GM12872 (cell line): ENCODE results near the gene GSTM2.

Experiments used
- TF ChIP-seq, protein P1 (sequence below): IDR thresholded peaks from 3 replicates; pipeline ENCODE4 v1.5.1; 2011; ENCODE audit warnings: low read depth, mild to moderate bottlenecking, low read length, moderate library complexity; ENCODE audit not compliant: insufficient read depth

Gene GSTM2

DNA sequence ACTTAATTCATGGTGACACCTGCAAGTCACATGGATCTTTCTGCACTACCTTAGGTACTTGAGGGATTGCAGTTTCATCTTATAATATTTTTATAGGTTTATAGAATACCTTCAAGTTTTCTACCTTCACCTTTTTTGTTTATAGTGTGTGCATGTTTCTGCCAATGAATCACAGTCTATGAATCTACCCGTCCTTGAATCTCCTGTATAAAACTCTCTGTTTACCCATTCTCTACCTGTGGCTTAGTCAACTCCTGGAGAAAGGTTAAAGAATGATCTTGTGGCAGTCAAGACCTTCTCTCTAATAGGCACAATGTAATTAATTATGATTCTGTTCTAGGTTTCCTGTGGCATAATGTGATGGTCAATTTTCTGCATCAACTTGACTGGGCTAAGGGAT lies 3.2 kb upstream of the GSTM2 start:
- TF ChIP-seq, protein P1, sequence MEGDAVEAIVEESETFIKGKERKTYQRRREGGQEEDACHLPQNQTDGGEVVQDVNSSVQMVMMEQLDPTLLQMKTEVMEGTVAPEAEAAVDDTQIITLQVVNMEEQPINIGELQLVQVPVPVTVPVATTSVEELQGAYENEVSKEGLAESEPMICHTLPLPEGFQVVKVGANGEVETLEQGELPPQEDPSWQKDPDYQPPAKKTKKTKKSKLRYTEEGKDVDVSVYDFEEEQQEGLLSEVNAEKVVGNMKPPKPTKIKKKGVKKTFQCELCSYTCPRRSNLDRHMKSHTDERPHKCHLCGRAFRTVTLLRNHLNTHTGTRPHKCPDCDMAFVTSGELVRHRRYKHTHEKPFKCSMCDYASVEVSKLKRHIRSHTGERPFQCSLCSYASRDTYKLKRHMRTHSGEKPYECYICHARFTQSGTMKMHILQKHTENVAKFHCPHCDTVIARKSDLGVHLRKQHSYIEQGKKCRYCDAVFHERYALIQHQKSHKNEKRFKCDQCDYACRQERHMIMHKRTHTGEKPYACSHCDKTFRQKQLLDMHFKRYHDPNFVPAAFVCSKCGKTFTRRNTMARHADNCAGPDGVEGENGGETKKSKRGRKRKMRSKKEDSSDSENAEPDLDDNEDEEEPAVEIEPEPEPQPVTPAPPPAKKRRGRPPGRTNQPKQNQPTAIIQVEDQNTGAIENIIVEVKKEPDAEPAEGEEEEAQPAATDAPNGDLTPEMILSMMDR = no peak

DNA sequence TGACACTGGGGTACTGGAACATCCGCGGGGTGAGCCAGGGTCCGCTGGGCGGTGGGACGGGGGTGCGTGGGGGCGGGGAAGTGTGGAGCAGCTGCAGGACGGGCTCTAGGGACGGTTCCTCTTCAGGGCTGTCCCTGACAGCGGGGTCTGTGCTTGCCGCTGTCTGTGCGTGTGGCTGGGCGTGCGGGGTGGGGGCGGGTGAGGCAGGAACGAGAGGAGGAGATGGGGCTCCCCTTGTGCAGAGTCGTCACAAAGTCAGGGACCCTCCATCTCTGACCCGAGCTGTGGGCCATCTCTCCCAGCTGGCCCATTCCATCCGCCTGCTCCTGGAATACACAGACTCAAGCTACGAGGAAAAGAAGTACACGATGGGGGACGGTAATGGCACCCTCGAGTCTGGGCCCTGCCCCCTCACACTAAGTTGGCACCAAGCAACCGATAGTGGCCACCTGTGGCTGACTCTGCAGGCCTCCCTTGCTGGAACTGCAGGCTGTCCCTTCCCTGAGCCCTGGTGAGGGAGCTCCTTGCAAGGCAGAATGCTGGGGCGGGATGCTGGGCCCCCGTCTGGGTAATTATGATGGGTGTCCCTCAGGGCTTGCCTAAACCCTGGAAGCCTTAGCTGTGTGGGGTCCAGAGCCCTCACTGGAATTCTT lies 392 bp downstream of the GSTM2 start:
- TF ChIP-seq, protein P1 = no peak

DNA sequence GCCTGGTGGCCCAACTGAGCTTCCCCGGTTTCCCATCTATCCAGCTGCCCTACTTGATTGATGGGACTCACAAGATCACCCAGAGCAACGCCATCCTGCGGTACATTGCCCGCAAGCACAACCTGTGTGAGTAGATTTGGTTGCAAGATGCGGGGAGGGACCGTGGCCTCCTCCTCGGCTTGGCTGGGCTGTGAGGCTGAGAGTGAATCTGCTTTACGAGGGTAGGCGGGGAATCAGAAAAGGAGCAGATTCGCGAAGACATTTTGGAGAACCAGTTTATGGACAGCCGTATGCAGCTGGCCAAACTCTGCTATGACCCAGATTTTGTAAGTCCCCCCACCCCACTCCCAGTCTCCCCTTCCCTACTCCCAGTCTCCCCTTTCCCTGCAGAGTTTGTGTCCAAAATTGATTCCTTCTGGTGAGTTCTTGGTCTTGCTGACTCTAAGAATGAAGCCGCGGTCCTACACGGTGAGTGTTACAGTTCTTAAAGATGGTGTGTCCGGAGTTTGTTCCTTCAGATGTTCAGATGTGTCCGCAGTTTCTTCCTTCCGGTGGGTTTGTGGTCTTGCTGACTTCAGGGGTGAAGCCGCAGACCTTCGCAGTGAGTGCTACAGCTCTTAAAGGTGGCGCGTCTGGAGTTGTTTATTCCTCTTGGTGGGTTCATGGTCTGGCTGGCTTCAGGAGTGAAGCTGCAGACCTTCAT lies 1.5 kb downstream of the GSTM2 start:
- TF ChIP-seq, protein P1 = no peak

DNA sequence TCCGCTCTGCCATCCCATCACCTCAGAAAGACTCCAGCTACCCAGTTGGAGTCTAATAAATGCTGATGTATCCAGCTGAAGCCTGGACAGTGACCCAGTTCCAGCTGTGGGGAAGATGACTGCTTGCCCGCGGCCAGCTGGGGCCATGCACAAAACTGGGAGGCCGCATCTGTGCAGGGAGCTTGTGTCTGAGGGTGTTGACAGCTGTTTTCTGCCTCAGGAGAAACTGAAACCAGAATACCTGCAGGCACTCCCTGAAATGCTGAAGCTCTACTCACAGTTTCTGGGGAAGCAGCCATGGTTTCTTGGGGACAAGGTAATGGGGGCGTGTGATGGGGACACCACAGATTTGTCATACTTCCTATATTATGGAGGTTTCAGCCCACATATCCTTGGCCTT lies 3.2 kb downstream of the GSTM2 start:
- TF ChIP-seq, protein P1 = no peak

DNA sequence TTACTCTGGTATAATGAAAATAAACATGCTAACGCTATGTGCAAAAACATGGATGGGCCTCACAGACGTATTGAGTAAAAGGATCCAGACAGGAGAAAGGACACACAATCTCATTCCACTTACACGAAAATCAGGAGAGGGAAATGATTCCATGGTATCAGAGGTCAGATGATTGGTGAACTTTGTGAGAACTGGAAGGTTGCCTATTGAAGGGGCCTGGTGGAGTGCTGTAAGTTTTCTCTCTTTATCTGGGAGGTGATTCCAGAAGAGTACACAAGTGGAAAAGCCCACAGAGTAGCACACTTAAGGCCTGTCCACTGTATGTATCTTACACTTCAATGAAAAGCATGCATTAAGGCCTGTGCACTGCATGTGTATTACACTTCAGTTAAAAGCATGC lies 9.6 kb downstream of the GSTM2 start:
- TF ChIP-seq, protein P1 = no peak

DNA sequence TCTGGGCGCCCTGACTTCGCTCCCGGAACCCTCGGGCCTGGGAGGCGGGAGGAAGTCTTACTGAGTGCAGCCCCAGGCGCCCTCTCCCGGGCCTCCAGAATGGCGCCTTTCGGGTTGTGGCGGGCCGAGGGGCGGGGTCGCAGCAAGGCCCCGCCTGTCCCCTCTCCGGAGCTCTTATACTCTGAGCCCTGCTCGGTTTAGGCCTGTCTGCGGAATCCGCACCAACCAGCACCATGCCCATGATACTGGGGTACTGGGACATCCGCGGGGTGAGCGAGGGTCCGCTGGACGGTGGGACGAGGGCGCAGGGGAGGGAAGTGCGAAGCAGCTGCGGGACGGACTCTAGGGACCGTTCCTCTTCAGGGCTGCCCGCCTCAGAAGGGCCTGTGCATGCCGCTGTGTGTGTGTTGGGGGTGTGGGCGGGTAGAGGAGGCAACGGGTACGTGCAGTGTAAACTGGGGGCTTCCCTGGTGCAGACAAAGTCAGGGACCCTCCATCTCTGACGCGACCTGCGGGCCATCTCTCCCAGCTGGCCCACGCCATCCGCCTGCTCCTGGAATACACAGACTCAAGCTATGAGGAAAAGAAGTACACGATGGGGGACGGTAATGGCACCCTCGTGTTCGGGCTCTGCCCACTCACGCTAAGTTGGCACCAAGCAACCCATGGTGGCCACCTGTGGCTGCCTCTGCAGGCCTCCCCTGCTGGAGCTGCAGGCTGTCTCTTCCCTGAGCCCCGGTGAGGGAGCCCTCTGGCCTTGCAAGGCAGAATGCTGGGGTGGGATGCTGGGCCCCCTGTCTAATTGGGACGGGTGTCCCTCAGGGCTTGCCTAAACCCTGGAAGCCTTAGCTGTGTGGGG lies 20.0 kb downstream of the GSTM2 start, which contains the start of gene GSTM1:
Gene GSTM1 (plus strand): TSS at position 177 of the 859 bp plus-strand sequence. CDS start 57 bp downstream, at position 234.
- TF ChIP-seq, protein P1 = no peak

DNA sequence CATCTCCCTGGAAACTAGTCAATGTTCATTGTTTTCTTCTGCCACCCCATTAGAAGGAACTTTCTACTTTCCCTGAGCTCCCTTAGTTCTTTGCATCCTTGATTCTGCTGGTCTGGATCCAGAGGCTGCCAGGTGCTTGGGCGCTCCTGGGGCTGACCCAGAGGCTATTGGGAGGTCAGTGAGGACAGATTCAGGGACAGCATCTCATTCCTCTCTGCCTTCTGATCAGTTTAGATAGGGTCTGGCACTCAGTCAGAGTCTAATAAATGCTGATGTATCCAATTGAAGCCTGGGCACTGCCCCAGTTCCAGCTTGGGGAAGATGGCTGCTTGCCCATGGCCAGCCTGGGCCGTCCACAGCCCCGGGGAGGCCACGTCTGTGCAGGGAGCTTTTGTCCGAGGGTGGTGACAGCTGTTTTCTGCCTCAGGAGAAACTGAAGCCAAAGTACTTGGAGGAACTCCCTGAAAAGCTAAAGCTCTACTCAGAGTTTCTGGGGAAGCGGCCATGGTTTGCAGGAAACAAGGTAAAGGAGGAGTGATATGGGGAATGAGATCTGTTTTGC lies 22.1 kb downstream of the GSTM2 start:
- TF ChIP-seq, protein P1 = no peak
